Measurements from ENCODE around the gene NACC2. TPM values are rescaled to one million over a fixed set of nuclear protein-coding genes. Genes with fewer than 3 reads are reported as not detected.

Gene NACC2
- total RNA-seq, 2 experiments from 2014 or later = 6.0 to 6.2 TPM

- ATAC-seq = no peak
- CTCF ChIA-PET = no interaction called here
- peaks cover 44% of the 10 kb centered on the region for H3K4me1 Mint-ChIP-seq (ENCODE audit: low read depth)
- no peaks in the 10 kb centered on the region for H3K9me3 Mint-ChIP-seq
- H3K27me3 Mint-ChIP-seq = no peaks in the 10 kb centered on the region
- no peak for DNase-seq
- H3K36me3 Mint-ChIP-seq (ENCODE audit: low read depth) = peaks cover 13% of the 10 kb centered on the region
- TF ChIP-seq CTCF (IDR thresholded peaks at IDR 0.05) = no peak
- no peak overlapping the region for H3K4me3 Mint-ChIP-seq
- intact Hi-C loops (cut with micrococcal nuclease) = no loop called here
- no peak overlapping the region for H3K27ac Mint-ChIP-seq
- POLR2A ChIA-PET = no interaction called here
Observed at GRCh38 chr9:136115641-136116359, 20.7 kb upstream of the NACC2 start.

DNA sequence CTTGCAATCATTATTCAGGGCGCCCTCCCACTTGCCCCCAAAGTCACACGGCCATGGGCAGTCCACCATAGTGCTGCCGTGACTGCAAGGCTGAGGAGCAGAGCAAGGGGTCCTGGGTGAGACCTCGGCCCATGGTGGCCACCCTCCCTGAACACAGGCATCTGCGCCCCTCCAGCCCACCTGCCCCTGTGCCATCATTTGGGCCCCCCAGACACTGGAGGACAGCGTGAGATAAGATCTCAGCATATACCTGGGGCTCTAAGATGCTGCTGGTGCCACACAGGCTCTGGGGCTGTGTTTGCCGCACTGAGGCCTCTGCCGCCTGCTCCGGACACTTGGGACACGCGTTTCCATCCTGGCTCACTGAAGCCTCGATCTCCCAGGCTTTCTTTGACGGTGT is 20.1 kb upstream of the NACC2 start:
- ChIA-PET POLR2A (no interaction called here), CTCF (interaction anchor here (0.5 to 0.7 kb wide), 2 partner anchors 56 to 154 kb away, joined by 3 read pairs; partner anchors contain the start of gene UBAC1)
- no peak for TF ChIP-seq CTCF (IDR thresholded peaks at IDR 0.05)
- intact Hi-C loops (cut with micrococcal nuclease) = no loop called here
- Mint-ChIP-seq H3K9me3 (no peaks in the 10 kb centered on the region), H3K36me3 (ENCODE audit: low read depth) (peaks cover 16% of the 10 kb centered on the region), H3K27me3 (no peaks in the 10 kb centered on the region), H3K4me3 (no peak overlapping the region), H3K27ac (peak overlapping the region; percentile 98), H3K4me1 (ENCODE audit: low read depth) (peaks cover 48% of the 10 kb centered on the region)
- no peak for ATAC-seq
- no peak for DNase-seq

DNA sequence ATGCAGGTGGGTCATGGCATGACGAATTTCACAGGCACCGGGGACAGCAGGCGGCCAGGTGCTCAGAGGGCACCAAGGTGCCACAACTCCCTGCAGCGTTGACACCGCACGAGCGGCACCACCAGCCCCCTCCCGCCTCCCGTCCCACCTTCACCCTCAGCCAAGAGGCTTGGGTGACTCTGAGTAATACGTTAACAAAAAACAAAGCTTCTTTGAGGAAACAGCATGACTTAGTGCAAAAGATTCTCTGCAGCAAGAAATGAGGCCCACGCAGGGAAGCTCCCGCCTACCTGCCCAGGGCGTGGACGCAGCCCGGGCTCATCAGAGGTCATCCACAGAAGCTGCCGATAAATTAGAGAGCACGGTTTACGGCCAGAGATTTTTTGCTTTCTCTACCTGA is 19.5 kb upstream of the NACC2 start:
- TF ChIP-seq CTCF (IDR thresholded peaks at IDR 0.05) = no peak
- no peak for ATAC-seq
- H3K9me3 Mint-ChIP-seq = no peaks in the 10 kb centered on the region
- H3K4me1 Mint-ChIP-seq (ENCODE audit: low read depth) = peaks cover 50% of the 10 kb centered on the region
- peaks cover 16% of the 10 kb centered on the region for H3K36me3 Mint-ChIP-seq (ENCODE audit: low read depth)
- H3K4me3 Mint-ChIP-seq = no peak overlapping the region
- no peaks in the 10 kb centered on the region for H3K27me3 Mint-ChIP-seq
- no peak for DNase-seq
- ChIA-PET POLR2A (no interaction called here), CTCF (interaction anchor here (0.5 to 0.7 kb wide), 2 partner anchors 56 to 153 kb away, joined by 3 read pairs; partner anchors contain the start of gene UBAC1)
- H3K27ac Mint-ChIP-seq = peak overlapping the region; percentile 98
- intact Hi-C loops (cut with micrococcal nuclease) = no loop called here

- ChIA-PET POLR2A (interaction anchor here (1.0 to 1.2 kb wide), 2 partner anchors 11 to 17 kb away, joined by 5 read pairs; partner anchors contain the start of gene NACC2), CTCF (interaction anchor here (1.7 to 2.6 kb wide), 2 partner anchors 10 to 22 kb away, joined by 8 read pairs; no protein-coding TSS in a partner anchor)
- Mint-ChIP-seq H3K9me3 (no peaks in the 10 kb centered on the region), H3K4me1 (ENCODE audit: low read depth) (peaks cover 62% of the 10 kb centered on the region), H3K27ac (peak overlapping the region; percentile 98), H3K36me3 (ENCODE audit: low read depth) (peaks cover 18% of the 10 kb centered on the region), H3K4me3 (peak overlapping the region; percentile 57), H3K27me3 (no peaks in the 10 kb centered on the region)
- ATAC-seq (no peak), DNase-seq (no peak)
- intact Hi-C loops (cut with micrococcal nuclease) = no loop called here
- TF ChIP-seq CTCF (IDR thresholded peaks at IDR 0.05) = no peak
Observed at GRCh38 chr9:136112541-136112940, 17.5 kb upstream of the NACC2 start.

- Mint-ChIP-seq H3K4me1 (ENCODE audit: low read depth) (peaks cover 65% of the 10 kb centered on the region), H3K36me3 (ENCODE audit: low read depth) (peaks cover 20% of the 10 kb centered on the region), H3K27ac (peak overlapping the region; percentile 98), H3K4me3 (peak overlapping the region; percentile 87), H3K27me3 (no peaks in the 10 kb centered on the region), H3K9me3 (no peaks in the 10 kb centered on the region)
- intact Hi-C loops (cut with micrococcal nuclease) = no loop called here
- CTCF ChIA-PET = interaction anchor here (1.2 to 2.6 kb wide), 3 partner anchors 10 to 22 kb away, joined by 3 to 9 read pairs (median 8); no protein-coding TSS in a partner anchor
- POLR2A ChIA-PET = interaction anchor here (0.7 to 1.2 kb wide), 3 partner anchors 10 to 18 kb away, joined by 3 to 5 read pairs (median 5); partner anchors contain the start of gene NACC2
- DNase-seq = no peak
- TF ChIP-seq CTCF (IDR thresholded peaks at IDR 0.05) = no peak
- no peak for ATAC-seq
Observed at GRCh38 chr9:136111910-136112309, 16.8 kb upstream of the NACC2 start.

Measured in activated CD8-positive, alpha-beta T cell treated with anti-CD3 and anti-CD28 coated beads for 36 hours (primary cell).